C4-2B (cell line): Measurements from ENCODE around the gene GLT1D1.

Experiments
- ZFX ChIP-seq: fragments of 450-650 bp; IDR thresholded peaks from 2 replicates; pipeline ENCODE4 v1.6.1; 2017
- TF ChIP-seq, protein P1 (sequence below): fragments of 450-650 bp; conservative IDR thresholded peaks from 2 replicates; pipeline ENCODE4 v1.5.1; 2017; ENCODE audit warnings: mild to moderate bottlenecking

DNA sequence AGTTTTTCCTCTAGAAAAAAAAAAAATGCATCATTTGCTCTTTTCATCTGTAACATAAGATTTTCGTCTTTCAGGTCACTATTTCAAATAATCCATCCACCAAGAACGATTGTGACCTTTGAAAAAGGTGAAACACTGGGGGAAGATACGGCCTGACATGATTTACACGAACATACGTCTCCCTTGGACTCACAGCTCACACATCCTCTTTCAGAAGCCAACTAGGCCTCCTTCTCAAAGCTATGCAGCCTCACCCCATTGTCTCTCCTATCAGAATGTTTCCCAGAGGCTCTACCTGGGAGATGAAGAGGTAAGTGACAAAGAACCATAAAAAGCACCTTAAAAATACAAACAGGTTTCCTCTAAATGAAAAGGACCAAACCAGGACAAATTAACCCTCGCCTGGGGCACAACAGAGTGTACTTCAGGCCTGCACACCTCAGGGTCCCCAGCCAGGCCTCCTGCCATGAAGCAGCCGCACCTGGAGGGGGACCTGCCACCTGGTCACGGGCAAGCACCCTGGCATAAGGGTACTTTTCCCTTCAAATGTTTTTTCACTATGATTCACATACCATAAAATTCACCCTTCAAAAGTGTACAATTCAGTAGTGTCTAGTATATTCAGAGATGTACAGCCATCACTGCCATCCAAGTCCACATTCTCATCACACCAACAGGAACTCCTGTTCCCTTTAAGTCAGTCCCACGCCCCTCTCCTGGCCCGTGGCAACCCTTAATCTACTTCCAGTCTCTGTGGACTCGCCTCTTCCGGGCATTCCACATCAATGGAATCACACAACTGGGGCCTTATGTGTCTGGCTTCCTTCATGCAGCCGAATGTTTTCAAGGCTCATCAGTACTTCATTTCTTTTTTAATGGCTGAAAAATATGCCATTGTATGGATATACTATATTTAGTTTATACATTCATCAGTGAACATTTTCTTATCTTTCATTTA lies 34.9 kb upstream of the GLT1D1 start:
- TF ChIP-seq, protein P1, sequence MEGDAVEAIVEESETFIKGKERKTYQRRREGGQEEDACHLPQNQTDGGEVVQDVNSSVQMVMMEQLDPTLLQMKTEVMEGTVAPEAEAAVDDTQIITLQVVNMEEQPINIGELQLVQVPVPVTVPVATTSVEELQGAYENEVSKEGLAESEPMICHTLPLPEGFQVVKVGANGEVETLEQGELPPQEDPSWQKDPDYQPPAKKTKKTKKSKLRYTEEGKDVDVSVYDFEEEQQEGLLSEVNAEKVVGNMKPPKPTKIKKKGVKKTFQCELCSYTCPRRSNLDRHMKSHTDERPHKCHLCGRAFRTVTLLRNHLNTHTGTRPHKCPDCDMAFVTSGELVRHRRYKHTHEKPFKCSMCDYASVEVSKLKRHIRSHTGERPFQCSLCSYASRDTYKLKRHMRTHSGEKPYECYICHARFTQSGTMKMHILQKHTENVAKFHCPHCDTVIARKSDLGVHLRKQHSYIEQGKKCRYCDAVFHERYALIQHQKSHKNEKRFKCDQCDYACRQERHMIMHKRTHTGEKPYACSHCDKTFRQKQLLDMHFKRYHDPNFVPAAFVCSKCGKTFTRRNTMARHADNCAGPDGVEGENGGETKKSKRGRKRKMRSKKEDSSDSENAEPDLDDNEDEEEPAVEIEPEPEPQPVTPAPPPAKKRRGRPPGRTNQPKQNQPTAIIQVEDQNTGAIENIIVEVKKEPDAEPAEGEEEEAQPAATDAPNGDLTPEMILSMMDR = no peak
- no peak for TF ChIP-seq ZFX
